Measurements from ENCODE around the gene CXCL12.

The CXCL12 gene

GRCh38 chr10:44334091-44334490, 50.8 kb downstream of the CXCL12 start:
- no peak for DNase-seq (ENCODE audit: low read depth)

GRCh38 chr10:44333511-44333910, 51.4 kb downstream of the CXCL12 start:
- DNase-seq (ENCODE audit: low read depth): no peak

GRCh38 chr10:44332465-44332864, 52.4 kb downstream of the CXCL12 start:
- no peak for DNase-seq (ENCODE audit: low read depth)

GRCh38 chr10:44330431-44330830, 54.5 kb downstream of the CXCL12 start:
- DNase-seq (ENCODE audit: low read depth): no peak

- DNase-seq (ENCODE audit: low read depth): no peak
Measured at GRCh38 chr10:44327461-44327860, 57.4 kb downstream of the CXCL12 start.
